CD4-positive, alpha-beta memory T cell (primary cell): ENCODE measurements around the gene INCENP. TPM values are rescaled to one million over a fixed set of nuclear protein-coding genes. Genes with fewer than 3 reads are reported as not detected.
"Not testable (repeated sequence)": the region's sequence is repeated elsewhere in the genome, so short reads cannot be mapped to it uniquely, and the experiment has no call there.

Source experiments
- CTCF ChIA-PET: fragments of 350-600 bp; sonication (Branson Sonifier 250); formaldehyde crosslinking; loops from one replicate; lab custom pipeline; 2021; ENCODE audit warnings: inconsistent platforms; ENCODE audit not compliant: partially characterized antibody; lab: Charles Lee
- POLR2A ChIA-PET: fragments of 350-600 bp; sonication (Branson Sonifier 250); formaldehyde crosslinking; loops from one replicate; lab custom pipeline; 2021; ENCODE audit not compliant: partially characterized antibody; lab: Charles Lee
- DNase-seq, 5 donors: peaks; one replicate each; pipeline versions ENCODE4 v3.0.0 to v3.0.0-alpha.2; 2020 to 2022; ENCODE audit warnings: mixed read lengths in 1 of 5
- H3K27ac ChIP-seq: one replicate; pipeline ENCODE4 v1.7.0; 2013; ENCODE audit warnings: low read depth, low read length
- H3K27me3 ChIP-seq: 2 replicates; pipeline ENCODE4 v1.7.0; 2013; ENCODE audit warnings: mild to moderate bottlenecking, low read length, moderate library complexity; ENCODE audit not compliant: insufficient read depth
- H3K36me3 ChIP-seq: 2 replicates; pipeline ENCODE4 v1.7.0; 2013; ENCODE audit warnings: mild to moderate bottlenecking, low read length, moderate library complexity; ENCODE audit not compliant: insufficient read depth
- H3K4me1 ChIP-seq: 2 replicates; pipeline ENCODE4 v1.7.0; 2013; ENCODE audit warnings: mild to moderate bottlenecking, low read length, moderate library complexity; ENCODE audit not compliant: insufficient read depth
- H3K4me3 ChIP-seq, 2 donors: one replicate each; pipeline ENCODE4 v1.7.0; 2013; ENCODE audit warnings: low read length in 2 of 2, mild to moderate bottlenecking in 1 of 2
- H3K9me3 ChIP-seq, 2 donors: one replicate each; pipeline ENCODE4 v1.7.0; 2013; ENCODE audit warnings: low read length in 2 of 2, control low read depth in 1 of 2; ENCODE audit not compliant: control insufficient read depth in 1 of 2
- H3K27ac Mint-ChIP-seq, 7 donors: one replicate each; pipeline ENCODE4 v1.8.0; 2020 to 2021; ENCODE audit warnings: mixed read lengths in 7 of 7, mild to moderate bottlenecking in 6 of 7, inconsistent platforms in 3 of 7, moderate library complexity in 3 of 7
- H3K27me3 Mint-ChIP-seq, 2 donors: one replicate each; pipeline ENCODE4 v1.8.0; 2020 to 2021; ENCODE audit warnings: mixed read lengths in 2 of 2
- H3K36me3 Mint-ChIP-seq, 2 donors: one replicate each; pipeline ENCODE4 v1.8.0; 2020 to 2021; ENCODE audit warnings: mixed read lengths in 2 of 2, inconsistent platforms in 1 of 2, mild to moderate bottlenecking in 1 of 2
- H3K4me1 Mint-ChIP-seq, 4 donors: one replicate each; pipeline ENCODE4 v1.8.0; 2020 to 2021; ENCODE audit warnings: mixed read lengths in 4 of 4, mild to moderate bottlenecking in 1 of 4
- H3K4me3 Mint-ChIP-seq, 8 donors: one replicate each; pipeline ENCODE4 v1.8.0; 2020 to 2021; ENCODE audit warnings: mixed read lengths in 8 of 8, mild to moderate bottlenecking in 7 of 8, moderate library complexity in 6 of 8, inconsistent platforms in 3 of 8
- H3K9me3 Mint-ChIP-seq, 8 donors: one replicate each; pipeline ENCODE4 v1.8.0; 2020 to 2021; ENCODE audit warnings: mixed read lengths in 8 of 8, mild to moderate bottlenecking in 5 of 8, inconsistent platforms in 3 of 8, moderate library complexity in 1 of 8
- intact Hi-C: fragments of 100-400 bp; cut with micrococcal nuclease; formaldehyde crosslinking; loops from one replicate; pipeline ENCODE4 v1.15.1; 2023
- polyA plus RNA-seq, 2 donors: library from polyadenylated mRNA; unstranded; fragments of 300-500 nt; fragmentation: Illumina TruSeq; gene quantifications; one replicate each; pipeline ENCODE4 v1.2.3, GENCODE V29; 2021
- total RNA-seq, 2 experiments: library from RNA; stranded (reverse); gene quantifications; one replicate each; pipeline ENCODE4 v1.2.3, GENCODE V29; 2021

The INCENP gene
- 10 to 100 TPM; 28.4 to 32.1 TPM for total RNA-seq
- polyA plus RNA-seq = 1 to 10 TPM in 1 of 2 donors, not detected in 1; 2.7 TPM

DNA sequence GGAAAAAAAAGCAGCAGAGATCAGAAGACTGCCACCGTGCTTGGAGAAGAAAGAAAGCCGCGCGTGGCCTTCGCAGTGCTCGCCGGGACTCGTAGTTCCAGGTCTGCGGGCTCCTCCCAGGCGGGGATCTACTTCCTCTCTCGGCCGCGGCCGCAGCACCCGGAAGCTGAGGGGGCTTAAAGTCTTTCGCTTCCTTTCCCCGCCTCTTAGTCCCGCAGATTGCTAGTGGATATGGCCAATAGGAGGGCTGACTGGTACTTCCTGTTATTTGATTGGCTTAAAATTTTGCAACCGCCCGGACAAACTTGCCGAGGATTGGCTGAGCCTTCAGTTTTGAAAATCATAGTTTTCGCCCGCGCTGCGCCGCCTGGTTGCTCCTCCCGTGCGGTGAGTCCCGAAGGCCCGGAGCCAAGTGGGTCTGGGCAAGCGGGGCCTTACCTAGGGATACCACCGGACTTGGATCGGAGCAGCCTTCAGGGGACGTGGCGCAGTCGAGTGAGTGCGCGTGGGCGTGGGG, at the start of gene INCENP:
Gene INCENP, plus strand, starts transcription at position 343 of the 517 bp plus-strand sequence. CDS start 4,151 bp downstream, outside the sequence.
- ChIA-PET POLR2A (interaction anchor here (1.0 to 1.9 kb wide), 3 partner anchors 16 to 308 kb away, joined by 3 to 8 read pairs (median 4); no protein-coding TSS in a partner anchor), CTCF (interaction anchor here (1.2 to 2.8 kb wide), 4 partner anchors 8 to 42 kb away, joined by 3 to 9 read pairs (median 4); no protein-coding TSS in a partner anchor)
- Mint-ChIP-seq H3K36me3 (peaks cover 3 to 18% of the 10 kb centered on the region in 2 donors), H3K27me3 (peaks cover 0 to 2% of the 10 kb centered on the region in 2 donors), H3K4me3 (peak within 1 kb of the TSS; percentile 93 to 98 (median 95)), H3K27ac (peak within 1 kb of the TSS; percentile 86 to 95 (median 92)), H3K4me1 (peaks cover 15 to 42% (median 27%) of the 10 kb centered on the region in 4 donors), H3K9me3 (peaks cover 0 to 1% (median 0%) of the 10 kb centered on the region in 8 donors)
- Histone ChIP-seq H3K36me3 (no peaks in the 10 kb centered on the region), H3K4me1 (peaks cover 23% of the 10 kb centered on the region), H3K4me3 (peak within 1 kb of the TSS; percentile 88 to 96), H3K27me3 (no peaks in the 10 kb centered on the region), H3K9me3 (no peaks in the 10 kb centered on the region), H3K27ac (peak within 1 kb of the TSS; percentile 82)
- intact Hi-C loops = loop anchor here (1.0 to 5.0 kb wide), 3 partner anchors 11 to 541 kb away; partner anchors contain the start of genes FEN1, SYT7 and TMEM258
- peak; percentile 92 to 98 (median 96) for DNase-seq

DNA sequence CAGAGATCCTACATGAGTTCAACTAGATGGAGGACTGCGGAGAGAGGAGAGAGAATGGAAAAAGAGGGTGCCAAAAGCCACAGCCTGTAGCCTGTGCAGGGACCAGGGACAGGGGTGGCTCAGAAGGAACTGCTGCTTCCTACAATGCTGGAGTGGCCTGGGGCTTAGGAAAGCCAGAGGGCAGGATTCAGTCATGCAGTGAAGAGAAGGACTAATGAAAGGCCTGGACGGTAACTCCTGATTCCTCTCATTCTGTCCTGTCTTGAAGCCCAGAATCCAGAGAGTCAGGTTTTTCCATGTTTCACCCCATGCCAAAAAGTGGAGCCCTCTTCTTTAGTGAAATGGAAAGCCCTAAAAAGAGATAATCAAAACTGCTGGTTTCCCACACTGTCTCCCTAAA, 48.4 kb upstream of the INCENP start:
- Histone ChIP-seq H3K36me3 (no peaks in the 10 kb centered on the region), H3K27ac (no peak overlapping the region), H3K4me1 (no peaks in the 10 kb centered on the region), H3K9me3 (no peaks in the 10 kb centered on the region), H3K27me3 (no peaks in the 10 kb centered on the region), H3K4me3 (no peak overlapping the region)
- POLR2A ChIA-PET = no interaction called here
- DNase-seq = no peak
- H3K9me3 Mint-ChIP-seq = no peaks in the 10 kb centered on the region
- H3K27ac Mint-ChIP-seq = no peak overlapping the region
- H3K36me3 Mint-ChIP-seq = no peaks in the 10 kb centered on the region
- H3K4me1 Mint-ChIP-seq = no peaks in the 10 kb centered on the region
- CTCF ChIA-PET = no interaction called here
- no peak overlapping the region for H3K4me3 Mint-ChIP-seq
- no peaks in the 10 kb centered on the region for H3K27me3 Mint-ChIP-seq
- intact Hi-C loops = no loop called here

GRCh38 chr11:62077132-62077531, 46.7 kb upstream of the INCENP start:
- POLR2A ChIA-PET = no interaction called here
- Histone ChIP-seq H3K27ac (no peak overlapping the region), H3K4me3 (no peak overlapping the region), H3K27me3 (no peaks in the 10 kb centered on the region), H3K9me3 (no peaks in the 10 kb centered on the region), H3K36me3 (no peaks in the 10 kb centered on the region), H3K4me1 (peaks cover 6% of the 10 kb centered on the region)
- intact Hi-C loops = no loop called here
- Mint-ChIP-seq H3K27ac (peak overlapping the region in 1 of 7 donors; percentile 36), H3K36me3 (no peaks in the 10 kb centered on the region), H3K27me3 (peaks cover 0 to 2% of the 10 kb centered on the region in 2 donors), H3K4me3 (no peak overlapping the region), H3K4me1 (peaks cover 3 to 6% (median 6%) of the 10 kb centered on the region in 4 donors), H3K9me3 (no peaks in the 10 kb centered on the region)
- CTCF ChIA-PET = interaction anchor here (0.6 to 2.4 kb wide), 4 partner anchors 10 to 129 kb away, joined by 3 to 7 read pairs (median 4); no protein-coding TSS in a partner anchor
- DNase-seq = no peak

DNA sequence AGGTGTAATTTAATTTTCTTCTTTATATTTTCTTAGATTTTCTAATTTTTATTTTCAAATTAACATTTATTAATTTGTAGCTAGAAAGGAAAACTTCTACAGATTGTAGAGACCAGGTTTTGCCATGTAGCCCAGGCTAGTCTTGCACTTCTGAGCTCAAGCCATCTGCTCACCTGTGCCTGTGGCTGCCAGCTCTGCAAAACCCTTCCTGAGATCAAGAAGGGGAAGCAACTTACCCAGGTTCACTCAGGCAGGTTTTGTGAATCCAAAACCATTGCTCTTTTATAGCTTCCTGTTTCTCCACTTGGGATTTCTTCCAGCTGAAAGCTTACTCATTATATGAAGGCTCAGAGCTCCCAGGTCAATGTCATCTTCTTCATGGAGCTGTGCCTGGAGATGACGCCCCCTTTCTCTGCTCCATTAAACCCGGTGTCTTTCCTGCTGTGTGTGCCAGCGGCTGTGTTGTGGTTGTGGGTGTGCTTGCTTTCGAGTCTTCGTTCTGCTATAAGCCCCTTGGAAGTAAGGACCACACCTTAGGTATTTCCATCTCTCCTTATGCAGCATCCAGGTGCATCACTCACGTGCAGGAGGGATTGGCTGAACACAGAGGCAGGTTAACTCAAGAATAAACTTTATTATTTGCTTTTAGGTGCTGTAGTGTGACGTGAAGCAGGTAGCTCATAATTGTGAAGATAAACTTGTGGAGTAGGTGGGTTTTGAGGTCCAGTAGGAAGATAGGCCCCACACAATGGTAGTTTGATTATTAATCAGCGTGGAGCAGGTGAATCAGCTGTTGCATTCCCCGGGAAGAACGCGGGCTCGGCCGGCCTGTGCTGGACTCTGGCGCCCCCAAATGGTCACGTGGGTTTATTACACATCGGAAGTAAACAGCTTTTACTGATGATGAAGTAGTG, 42.2 kb upstream of the INCENP start:
- intact Hi-C loops = loop anchor here (1.0 kb wide), 5 partner anchors 56 to 284 kb away; no protein-coding TSS in a partner anchor
- no peaks in the 10 kb centered on the region for H3K9me3 Mint-ChIP-seq
- H3K36me3 Mint-ChIP-seq = no peaks in the 10 kb centered on the region
- H3K4me3 Mint-ChIP-seq = peak overlapping the region in 6 of 8 donors; percentile 3 to 84 (median 50)
- Histone ChIP-seq H3K27ac (no peak overlapping the region), H3K9me3 (no peaks in the 10 kb centered on the region), H3K4me1 (peaks cover 9% of the 10 kb centered on the region), H3K36me3 (no peaks in the 10 kb centered on the region), H3K4me3 (no peak overlapping the region), H3K27me3 (no peaks in the 10 kb centered on the region)
- CTCF ChIA-PET = interaction anchor here (0.5 to 12.1 kb wide), 77 partner anchors 9 to 1562 kb away, joined by 3 to 387 read pairs (median 5); partner anchors contain the start of genes BEST1, FADS3, FEN1 and FTH1
- DNase-seq = peak; percentile 75 to 81 (median 78)
- H3K27ac Mint-ChIP-seq = peak overlapping the region in 6 of 7 donors; percentile 1 to 92 (median 50)
- H3K4me1 Mint-ChIP-seq = peaks cover 3 to 7% (median 6%) of the 10 kb centered on the region in 4 donors
- POLR2A ChIA-PET = interaction anchor here (0.9 to 2.7 kb wide), 12 partner anchors 26 to 289 kb away, joined by 3 to 58 read pairs (median 5); partner anchors contain the start of genes FEN1 and FTH1
- H3K27me3 Mint-ChIP-seq = peaks cover 0 to 2% of the 10 kb centered on the region in 2 donors

- no peak for DNase-seq
- Histone ChIP-seq H3K4me1 (peaks cover 9% of the 10 kb centered on the region), H3K4me3 (no peak overlapping the region), H3K36me3 (no peaks in the 10 kb centered on the region), H3K27ac (no peak overlapping the region), H3K9me3 (no peaks in the 10 kb centered on the region), H3K27me3 (no peaks in the 10 kb centered on the region)
- no peaks in the 10 kb centered on the region for H3K36me3 Mint-ChIP-seq
- H3K4me3 Mint-ChIP-seq = peak overlapping the region in 2 of 8 donors; percentile 3 to 84
- H3K9me3 Mint-ChIP-seq = no peaks in the 10 kb centered on the region
- peak overlapping the region in 4 of 7 donors; percentile 18 to 92 (median 68) for H3K27ac Mint-ChIP-seq
- peaks cover 0 to 2% of the 10 kb centered on the region in 2 donors for H3K27me3 Mint-ChIP-seq
- ChIA-PET CTCF (interaction anchor here (0.6 to 12.1 kb wide), 66 partner anchors 9 to 621 kb away, joined by 3 to 387 read pairs (median 6); partner anchors contain the start of genes BEST1, FADS3, FEN1 and FTH1), POLR2A (interaction anchor here (0.9 to 2.7 kb wide), 12 partner anchors 26 to 289 kb away, joined by 3 to 58 read pairs (median 5); partner anchors contain the start of genes FEN1 and FTH1)
- H3K4me1 Mint-ChIP-seq = peaks cover 3 to 7% (median 6%) of the 10 kb centered on the region in 4 donors
- intact Hi-C loops = loop anchor here (1.0 kb wide), 5 partner anchors 57 to 285 kb away; no protein-coding TSS in a partner anchor
Observed at GRCh38 chr11:62082292-62082657, 41.5 kb upstream of the INCENP start.

- H3K27ac Mint-ChIP-seq, H3K36me3 ChIP-seq, H3K27ac ChIP-seq, H3K4me3 ChIP-seq, H3K27me3 Mint-ChIP-seq, POLR2A ChIA-PET, H3K4me3 Mint-ChIP-seq, H3K9me3 ChIP-seq, H3K4me1 Mint-ChIP-seq, H3K27me3 ChIP-seq, H3K36me3 Mint-ChIP-seq, DNase-seq, H3K4me1 ChIP-seq, intact Hi-C loops: not testable (repeated sequence)
- CTCF ChIA-PET = interaction anchor here (0.9 to 12.1 kb wide), 7 partner anchors 24 to 290 kb away, joined by 3 to 387 read pairs (median 90); partner anchors contain the start of genes BEST1, FEN1, FTH1 and TMEM258
- peaks cover 0 to 12% (median 6%) of the 10 kb centered on the region in 8 donors for H3K9me3 Mint-ChIP-seq
Observed at GRCh38 chr11:62084801-62085200, 39.0 kb upstream of the INCENP start.
